ENCODE measurements around the gene AKR1C3.

DNA sequence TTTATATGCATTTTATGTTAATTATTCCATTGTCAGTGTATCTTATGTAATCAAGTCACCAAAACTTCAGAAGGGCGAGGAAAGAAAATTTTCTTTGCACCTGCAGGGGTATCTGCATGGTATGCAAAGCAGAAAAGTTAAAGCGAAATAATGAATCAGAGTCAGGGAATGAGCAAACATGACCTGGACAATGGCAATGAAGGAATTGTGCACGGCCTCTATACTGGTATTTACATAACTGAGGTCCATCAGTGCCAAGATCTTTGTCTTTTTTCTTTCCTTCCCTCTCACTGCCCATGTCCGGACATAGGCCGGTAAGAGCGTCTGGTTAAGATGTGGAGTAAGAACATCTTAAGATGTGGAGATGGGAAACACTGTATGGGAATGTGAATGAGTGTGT, 14.4 kb upstream of the AKR1C3 start:
- TF ChIP-seq, protein P1, sequence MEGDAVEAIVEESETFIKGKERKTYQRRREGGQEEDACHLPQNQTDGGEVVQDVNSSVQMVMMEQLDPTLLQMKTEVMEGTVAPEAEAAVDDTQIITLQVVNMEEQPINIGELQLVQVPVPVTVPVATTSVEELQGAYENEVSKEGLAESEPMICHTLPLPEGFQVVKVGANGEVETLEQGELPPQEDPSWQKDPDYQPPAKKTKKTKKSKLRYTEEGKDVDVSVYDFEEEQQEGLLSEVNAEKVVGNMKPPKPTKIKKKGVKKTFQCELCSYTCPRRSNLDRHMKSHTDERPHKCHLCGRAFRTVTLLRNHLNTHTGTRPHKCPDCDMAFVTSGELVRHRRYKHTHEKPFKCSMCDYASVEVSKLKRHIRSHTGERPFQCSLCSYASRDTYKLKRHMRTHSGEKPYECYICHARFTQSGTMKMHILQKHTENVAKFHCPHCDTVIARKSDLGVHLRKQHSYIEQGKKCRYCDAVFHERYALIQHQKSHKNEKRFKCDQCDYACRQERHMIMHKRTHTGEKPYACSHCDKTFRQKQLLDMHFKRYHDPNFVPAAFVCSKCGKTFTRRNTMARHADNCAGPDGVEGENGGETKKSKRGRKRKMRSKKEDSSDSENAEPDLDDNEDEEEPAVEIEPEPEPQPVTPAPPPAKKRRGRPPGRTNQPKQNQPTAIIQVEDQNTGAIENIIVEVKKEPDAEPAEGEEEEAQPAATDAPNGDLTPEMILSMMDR (conservative IDR thresholded peaks at IDR 0.05; ENCODE audit: low read depth, low read length) = no peak
- TF ChIP-seq EZH2 (IDR thresholded peaks at IDR 0.05; ENCODE audit: low read length, unreplicated experiment) = no peak
